ENCODE measurements around the gene LCE2A.
A peak's percentile ranks its signal among the peaks of the same experiment; 100 is the strongest.
"Not testable (repeated sequence)": the region's sequence is repeated elsewhere in the genome, so short reads cannot be mapped to it uniquely, and the experiment has no call there.

LCE2A gene

DNA sequence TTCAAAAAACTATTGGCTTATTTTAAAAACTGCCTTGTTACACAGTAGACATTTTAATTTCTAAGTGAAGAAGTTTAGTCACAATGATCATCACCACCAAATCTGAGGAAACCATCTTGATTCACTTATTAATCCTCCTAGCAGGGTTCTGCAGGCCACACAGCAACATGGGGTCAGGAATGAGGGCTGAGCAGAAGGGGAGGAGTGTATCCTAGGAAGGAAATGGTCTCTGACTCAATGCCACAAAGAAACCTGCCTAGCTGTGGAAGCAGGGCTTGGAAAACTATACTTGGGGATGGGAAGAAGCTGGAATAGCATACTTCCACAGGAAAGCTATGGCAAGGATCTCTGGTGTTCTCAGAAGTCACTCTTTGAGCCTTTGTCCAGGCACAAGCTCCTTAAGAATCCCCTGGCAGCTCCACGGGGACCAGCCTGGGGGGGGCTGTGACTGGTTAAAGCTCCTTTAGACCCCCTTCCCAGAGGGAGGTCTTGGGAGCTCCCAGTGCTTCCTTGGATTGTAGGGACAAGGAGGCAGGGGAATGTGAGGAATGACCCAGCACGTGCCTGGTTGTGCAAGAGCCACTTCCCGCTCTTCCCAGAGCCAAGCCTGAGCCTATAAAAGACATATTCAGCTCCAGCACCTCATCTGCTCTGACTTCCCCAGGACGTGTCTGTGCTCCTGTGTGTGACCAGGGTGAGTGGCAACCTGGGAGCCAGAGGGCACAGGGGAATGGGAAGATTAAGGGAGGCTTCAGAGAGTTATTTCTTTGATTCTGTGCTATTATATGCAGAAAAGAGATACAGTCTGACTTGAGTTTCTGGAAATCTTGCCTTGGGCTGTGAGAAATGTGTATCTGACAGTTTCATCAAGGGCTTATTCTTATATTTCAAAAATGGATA, at the start of gene LCE2A:
LCE2A (plus strand) TSS at position 645 of the 900 bp plus-strand sequence. CDS start 557 bp downstream, outside the sequence.
- H3K4me3 ChIP-seq (ENCODE audit: low read length): no peak within 1 kb of the TSS
- DNase-seq (ENCODE audit: low read depth): peak; percentile 18
- TF ChIP-seq, protein P1, sequence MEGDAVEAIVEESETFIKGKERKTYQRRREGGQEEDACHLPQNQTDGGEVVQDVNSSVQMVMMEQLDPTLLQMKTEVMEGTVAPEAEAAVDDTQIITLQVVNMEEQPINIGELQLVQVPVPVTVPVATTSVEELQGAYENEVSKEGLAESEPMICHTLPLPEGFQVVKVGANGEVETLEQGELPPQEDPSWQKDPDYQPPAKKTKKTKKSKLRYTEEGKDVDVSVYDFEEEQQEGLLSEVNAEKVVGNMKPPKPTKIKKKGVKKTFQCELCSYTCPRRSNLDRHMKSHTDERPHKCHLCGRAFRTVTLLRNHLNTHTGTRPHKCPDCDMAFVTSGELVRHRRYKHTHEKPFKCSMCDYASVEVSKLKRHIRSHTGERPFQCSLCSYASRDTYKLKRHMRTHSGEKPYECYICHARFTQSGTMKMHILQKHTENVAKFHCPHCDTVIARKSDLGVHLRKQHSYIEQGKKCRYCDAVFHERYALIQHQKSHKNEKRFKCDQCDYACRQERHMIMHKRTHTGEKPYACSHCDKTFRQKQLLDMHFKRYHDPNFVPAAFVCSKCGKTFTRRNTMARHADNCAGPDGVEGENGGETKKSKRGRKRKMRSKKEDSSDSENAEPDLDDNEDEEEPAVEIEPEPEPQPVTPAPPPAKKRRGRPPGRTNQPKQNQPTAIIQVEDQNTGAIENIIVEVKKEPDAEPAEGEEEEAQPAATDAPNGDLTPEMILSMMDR (conservative IDR thresholded peaks at IDR 0.05; ENCODE audit: low read length): no peak

DNA sequence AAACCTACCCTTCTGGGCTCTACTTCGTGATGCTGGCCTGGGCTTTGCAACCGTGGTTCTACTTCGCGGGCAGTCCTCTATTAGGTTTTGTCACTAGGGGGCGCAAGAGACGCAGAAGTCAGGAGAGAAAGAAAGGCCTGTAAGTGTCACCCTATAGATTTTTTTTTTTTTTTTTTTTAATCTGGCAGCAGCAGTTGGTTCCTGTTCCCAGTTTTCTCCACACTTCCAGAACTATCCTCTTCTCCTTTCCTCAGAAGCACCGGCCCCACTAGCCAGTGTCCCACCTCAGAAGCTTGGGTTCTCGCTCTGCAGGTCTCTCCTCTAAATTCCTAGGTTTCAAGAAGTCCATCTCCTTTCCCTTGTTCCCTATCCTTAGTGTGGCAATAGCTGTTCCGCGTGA, 44.0 kb upstream of the LCE2A start:
- no peak overlapping the region for H3K4me3 ChIP-seq (ENCODE audit: low read length)
- TF ChIP-seq, protein P1 (conservative IDR thresholded peaks at IDR 0.05; ENCODE audit: low read length): peak; percentile 76
- DNase-seq (ENCODE audit: low read depth): peak; percentile 50

DNA sequence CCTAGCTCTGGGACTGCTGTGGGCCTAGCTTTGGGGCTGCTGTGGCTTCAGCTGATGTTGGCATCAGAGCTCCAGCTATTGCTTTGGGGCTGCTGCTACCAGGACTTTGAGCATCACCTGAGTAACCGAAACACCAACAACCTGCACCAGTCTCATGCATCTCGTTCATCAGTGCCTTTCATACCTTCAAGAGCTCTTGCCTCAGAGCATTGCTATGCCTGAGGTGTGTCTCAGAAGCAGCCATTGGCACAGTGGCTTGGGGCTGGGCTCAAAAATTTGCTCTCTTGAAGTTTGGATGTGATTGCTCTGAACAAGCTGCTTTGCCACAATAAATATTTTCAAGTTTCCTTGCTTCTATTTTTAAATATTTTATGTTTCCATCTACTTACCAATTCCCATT, 41.7 kb upstream of the LCE2A start:
- DNase-seq (ENCODE audit: low read depth): no peak
- TF ChIP-seq, protein P1 (conservative IDR thresholded peaks at IDR 0.05; ENCODE audit: low read length): no peak
- H3K4me3 ChIP-seq (ENCODE audit: low read length): no peak overlapping the region

GRCh38 chr1:152657677-152658076, 40.5 kb upstream of the LCE2A start:
- no peak for DNase-seq (ENCODE audit: low read depth)
- TF ChIP-seq, protein P1 (conservative IDR thresholded peaks at IDR 0.05; ENCODE audit: low read length): no peak
- no peak overlapping the region for H3K4me3 ChIP-seq (ENCODE audit: low read length)

- no peak overlapping the region for H3K4me3 ChIP-seq (ENCODE audit: low read length)
- TF ChIP-seq, protein P1 (conservative IDR thresholded peaks at IDR 0.05; ENCODE audit: low read length): no peak
These were observed 39.5 kb upstream of the LCE2A start for GRCh38 chr1:152658649-152659048.

DNA sequence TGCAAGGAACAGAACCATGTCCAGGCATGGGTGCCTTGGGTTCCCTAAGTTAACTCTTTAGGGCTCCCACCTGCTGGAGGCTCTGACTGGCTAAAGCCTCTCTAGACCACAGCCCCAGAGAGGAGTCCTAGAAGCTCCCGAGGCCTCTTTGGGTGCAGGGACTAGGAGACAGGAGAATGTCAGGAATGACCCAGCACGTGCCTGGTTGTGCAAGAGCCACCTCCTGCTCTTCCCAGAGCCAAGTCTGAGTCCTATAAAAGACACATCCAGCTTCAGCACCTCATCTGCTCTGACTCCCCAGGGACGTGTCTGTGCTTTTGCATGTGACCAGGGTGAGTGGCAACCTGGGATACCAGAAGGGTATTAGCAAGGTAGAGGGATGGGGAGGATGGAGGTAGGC, 35.0 kb upstream of the LCE2A start, which contains the start of gene LCE2D:
LCE2D (plus strand) TSS at position 283 of the 400 bp plus-strand sequence. CDS start 726 bp downstream, outside the sequence.
- no peak within 1 kb of the TSS for H3K4me3 ChIP-seq (ENCODE audit: low read length)
- TF ChIP-seq, protein P1 (conservative IDR thresholded peaks at IDR 0.05; ENCODE audit: low read length): no peak
- DNase-seq (ENCODE audit: low read depth): no peak

More at GRCh38 chr1:152658649-152659048, 39.5 kb upstream of the LCE2A start:
- no peak for DNase-seq (ENCODE audit: low read depth)

GRCh38 chr1:152666171-152666570, 32.0 kb upstream of the LCE2A start:
- H3K4me3 ChIP-seq (ENCODE audit: low read length); DNase-seq (ENCODE audit: low read depth): not testable (repeated sequence)
